Measurements from ENCODE around the gene KANK3.
A peak's percentile ranks its signal among the peaks of the same experiment; 100 is the strongest.
"Not testable (repeated sequence)": the region's sequence is repeated elsewhere in the genome, so short reads cannot be mapped to it uniquely, and the experiment has no call there.

Gene KANK3

GRCh38 chr19:8307965-8308866, 34.8 kb downstream of the KANK3 start, which contains the start of gene CD320:
TSS of gene CD320 (minus strand) at chr19:8308358. CDS start at chr19:8308290, 68 bp downstream.
- peaks cover 29% of the 10 kb centered on the region for H3K36me3 ChIP-seq (ENCODE audit: control insufficient read depth, insufficient read depth, low read length, severe bottlenecking)
- DNase-seq (ENCODE audit: low read depth): peak; percentile 96
- no peaks in the 10 kb centered on the region for H3K27me3 ChIP-seq (replicated peaks; ENCODE audit: control insufficient read depth, insufficient read depth, low read length)
- H3K4me1 ChIP-seq (ENCODE audit: control insufficient read depth, insufficient read depth, low read length): peaks cover 13% of the 10 kb centered on the region
- H3K4me3 ChIP-seq (ENCODE audit: low read length): peak within 1 kb of the TSS; percentile 80
- H3K9me3 ChIP-seq (ENCODE audit: control insufficient read depth, low read length): no peaks in the 10 kb centered on the region
- H3K9ac ChIP-seq (ENCODE audit: low read length): peak within 1 kb of the TSS; percentile 59

GRCh38 chr19:8307400-8307964, 35.6 kb downstream of the KANK3 start:
- Histone ChIP-seq H3K9me3 (ENCODE audit: control insufficient read depth, low read length) (no peaks in the 10 kb centered on the region), H3K4me1 (ENCODE audit: control insufficient read depth, insufficient read depth, low read length) (peaks cover 16% of the 10 kb centered on the region), H3K36me3 (ENCODE audit: control insufficient read depth, insufficient read depth, low read length, severe bottlenecking) (peaks cover 27% of the 10 kb centered on the region), H3K27me3 (replicated peaks; ENCODE audit: control insufficient read depth, insufficient read depth, low read length) (no peaks in the 10 kb centered on the region), H3K9ac (ENCODE audit: low read length) (peak overlapping the region; percentile 59), H3K4me3 (ENCODE audit: low read length) (peak overlapping the region; percentile 80)
- no peak for DNase-seq (ENCODE audit: low read depth)

GRCh38 chr19:8306235-8307054, 36.6 kb downstream of the KANK3 start:
- Histone ChIP-seq H3K27me3 (replicated peaks; ENCODE audit: control insufficient read depth, insufficient read depth, low read length) (no peaks in the 10 kb centered on the region), H3K4me1 (ENCODE audit: control insufficient read depth, insufficient read depth, low read length) (peaks cover 20% of the 10 kb centered on the region)
- DNase-seq (ENCODE audit: low read depth): no peak

GRCh38 chr19:8305798-8306197, 37.3 kb downstream of the KANK3 start:
- H3K4me3 ChIP-seq (ENCODE audit: low read length): no peak overlapping the region
- DNase-seq (ENCODE audit: low read depth): no peak
- H3K9me3 ChIP-seq (ENCODE audit: control insufficient read depth, low read length): no peaks in the 10 kb centered on the region
- H3K4me1 ChIP-seq (ENCODE audit: control insufficient read depth, insufficient read depth, low read length): peaks cover 20% of the 10 kb centered on the region
- no peak overlapping the region for H3K9ac ChIP-seq (ENCODE audit: low read length)
- H3K36me3 ChIP-seq (ENCODE audit: control insufficient read depth, insufficient read depth, low read length, severe bottlenecking): peaks cover 11% of the 10 kb centered on the region
- no peaks in the 10 kb centered on the region for H3K27me3 ChIP-seq (replicated peaks; ENCODE audit: control insufficient read depth, insufficient read depth, low read length)

More at GRCh38 chr19:8306235-8307054, 36.6 kb downstream of the KANK3 start:
- no peak overlapping the region for H3K4me3 ChIP-seq (ENCODE audit: low read length)
- peaks cover 17% of the 10 kb centered on the region for H3K36me3 ChIP-seq (ENCODE audit: control insufficient read depth, insufficient read depth, low read length, severe bottlenecking)
- no peaks in the 10 kb centered on the region for H3K9me3 ChIP-seq (ENCODE audit: control insufficient read depth, low read length)
- no peak overlapping the region for H3K9ac ChIP-seq (ENCODE audit: low read length)

- Histone ChIP-seq H3K9ac (ENCODE audit: low read length) (no peak overlapping the region), H3K4me3 (ENCODE audit: low read length) (no peak overlapping the region), H3K4me1 (ENCODE audit: control insufficient read depth, insufficient read depth, low read length) (peaks cover 20% of the 10 kb centered on the region), H3K27me3 (replicated peaks; ENCODE audit: control insufficient read depth, insufficient read depth, low read length) (no peaks in the 10 kb centered on the region), H3K36me3 (ENCODE audit: control insufficient read depth, insufficient read depth, low read length, severe bottlenecking) (peaks cover 9% of the 10 kb centered on the region), H3K9me3 (ENCODE audit: control insufficient read depth, low read length) (no peaks in the 10 kb centered on the region)
- no peak for DNase-seq (ENCODE audit: low read depth)
Measured at GRCh38 chr19:8304841-8305621, 38.0 kb downstream of the KANK3 start.

GRCh38 chr19:8302734-8303133, 40.3 kb downstream of the KANK3 start:
- peaks cover 13% of the 10 kb centered on the region for H3K4me1 ChIP-seq (ENCODE audit: control insufficient read depth, insufficient read depth, low read length)
- no peaks in the 10 kb centered on the region for H3K9me3 ChIP-seq (ENCODE audit: control insufficient read depth, low read length)
- no peak overlapping the region for H3K9ac ChIP-seq (ENCODE audit: low read length)
- no peak for DNase-seq (ENCODE audit: low read depth)
- no peaks in the 10 kb centered on the region for H3K27me3 ChIP-seq (replicated peaks; ENCODE audit: control insufficient read depth, insufficient read depth, low read length)
- no peaks in the 10 kb centered on the region for H3K36me3 ChIP-seq (ENCODE audit: control insufficient read depth, insufficient read depth, low read length, severe bottlenecking)
- H3K4me3 ChIP-seq (ENCODE audit: low read length): no peak overlapping the region

- no peaks in the 10 kb centered on the region for H3K27me3 ChIP-seq (replicated peaks; ENCODE audit: control insufficient read depth, insufficient read depth, low read length)
- DNase-seq (ENCODE audit: low read depth): no peak
- no peak overlapping the region for H3K4me3 ChIP-seq (ENCODE audit: low read length)
- no peaks in the 10 kb centered on the region for H3K9me3 ChIP-seq (ENCODE audit: control insufficient read depth, low read length)
- no peaks in the 10 kb centered on the region for H3K36me3 ChIP-seq (ENCODE audit: control insufficient read depth, insufficient read depth, low read length, severe bottlenecking)
- peaks cover 9% of the 10 kb centered on the region for H3K4me1 ChIP-seq (ENCODE audit: control insufficient read depth, insufficient read depth, low read length)
- no peak overlapping the region for H3K9ac ChIP-seq (ENCODE audit: low read length)
Measured at GRCh38 chr19:8302357-8302691, 40.7 kb downstream of the KANK3 start.

- not testable (repeated sequence) for H3K9ac ChIP-seq (ENCODE audit: low read length); H3K27me3 ChIP-seq (replicated peaks; ENCODE audit: control insufficient read depth, insufficient read depth, low read length); H3K4me3 ChIP-seq (ENCODE audit: low read length); H3K4me1 ChIP-seq (ENCODE audit: control insufficient read depth, insufficient read depth, low read length); DNase-seq (ENCODE audit: low read depth); H3K9me3 ChIP-seq (ENCODE audit: control insufficient read depth, low read length); H3K36me3 ChIP-seq (ENCODE audit: control insufficient read depth, insufficient read depth, low read length, severe bottlenecking)
Measured at GRCh38 chr19:8291337-8291736, 51.7 kb downstream of the KANK3 start.

GRCh38 chr19:8276508-8276907, 66.6 kb downstream of the KANK3 start:
- DNase-seq (ENCODE audit: low read depth): not testable (repeated sequence)

More at GRCh38 chr19:8276508-8276907, 66.6 kb downstream of the KANK3 start:
- not testable (repeated sequence) for H3K9ac ChIP-seq (ENCODE audit: low read length); H3K9me3 ChIP-seq (ENCODE audit: control insufficient read depth, low read length); H3K36me3 ChIP-seq (ENCODE audit: control insufficient read depth, insufficient read depth, low read length, severe bottlenecking); H3K4me3 ChIP-seq (ENCODE audit: low read length); H3K27me3 ChIP-seq (replicated peaks; ENCODE audit: control insufficient read depth, insufficient read depth, low read length); H3K4me1 ChIP-seq (ENCODE audit: control insufficient read depth, insufficient read depth, low read length)

Measured in adipocyte (in vitro differentiated cells).